Stimulated activated CD4-positive, alpha-beta T cell treated with anti-CD3 and anti-CD28 coated beads, Interleukin-15, amount 100 ng/mL, for 24 hours (primary cell): Measurements from ENCODE around the gene NIPA2.

Experiments used
- DNase-seq: peaks from one replicate; pipeline ENCODE4 v3.0.0-alpha.2; 2020

NIPA2 gene

DNA sequence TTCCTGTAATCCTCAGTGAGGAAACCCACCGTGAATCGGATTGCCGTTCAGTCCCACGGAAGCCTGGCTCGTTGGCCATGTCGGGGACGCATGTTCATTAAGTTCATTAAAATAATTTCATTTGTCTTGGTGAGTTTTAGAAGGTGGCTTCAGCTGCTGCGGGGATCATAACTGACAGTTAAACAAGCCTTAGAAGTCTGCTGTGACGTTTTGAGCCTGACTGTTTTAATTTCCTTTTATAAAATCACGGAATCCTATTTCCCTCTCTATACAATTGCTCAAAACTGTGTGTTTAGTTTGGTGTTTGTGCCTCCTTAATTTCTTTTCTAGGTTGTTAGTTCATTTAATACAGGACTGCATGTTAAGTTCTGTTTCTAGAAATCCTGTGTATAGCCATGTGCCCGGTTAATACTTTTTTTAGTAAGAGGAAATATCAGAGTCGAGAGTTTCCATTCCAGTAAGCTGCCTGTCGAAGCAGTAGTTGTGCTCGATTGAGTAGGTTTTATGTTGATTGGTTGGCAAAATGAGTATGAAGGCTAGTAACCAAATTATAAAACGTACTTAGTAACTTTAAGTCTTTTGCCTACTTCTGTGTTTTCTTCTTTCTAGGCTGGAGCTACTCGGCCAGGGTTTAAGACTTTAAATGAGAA, 705 bp downstream of the NIPA2 start:
- no peak for DNase-seq

GRCh38 chr15:22844421-22845288, 6.2 kb downstream of the NIPA2 start:
- DNase-seq: no peak

DNA sequence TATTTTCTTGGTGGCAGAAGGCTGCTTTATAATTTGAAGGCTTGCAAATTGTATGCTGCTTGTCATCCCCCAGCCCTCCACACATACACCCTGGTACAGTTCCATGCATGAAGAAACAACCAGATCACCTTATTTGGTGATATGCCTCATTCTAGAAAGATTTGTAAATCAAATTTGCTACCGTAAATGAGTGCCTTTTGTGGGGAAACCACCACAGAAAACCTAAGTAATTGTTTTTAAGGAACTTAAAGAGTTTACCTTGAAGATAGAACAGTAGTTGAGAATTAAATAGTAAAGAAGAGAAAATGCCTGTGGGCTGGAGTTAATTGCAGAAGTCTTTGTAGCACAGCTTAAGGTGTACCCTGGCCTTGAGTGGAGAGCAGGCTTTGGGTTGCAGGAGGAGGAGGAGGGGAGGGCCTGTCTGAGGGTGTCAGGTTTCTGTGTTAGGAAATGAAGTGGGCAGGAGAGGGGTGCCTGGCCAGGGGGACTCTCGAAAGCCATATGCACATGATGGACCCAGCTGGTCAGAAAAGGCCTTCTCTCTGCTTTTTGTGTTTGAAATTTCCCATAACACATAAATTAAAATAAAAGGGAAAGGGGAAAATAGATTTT, 6.9 kb downstream of the NIPA2 start:
- DNase-seq: no peak

GRCh38 chr15:22846073-22846472, 7.6 kb downstream of the NIPA2 start:
- no peak for DNase-seq

DNA sequence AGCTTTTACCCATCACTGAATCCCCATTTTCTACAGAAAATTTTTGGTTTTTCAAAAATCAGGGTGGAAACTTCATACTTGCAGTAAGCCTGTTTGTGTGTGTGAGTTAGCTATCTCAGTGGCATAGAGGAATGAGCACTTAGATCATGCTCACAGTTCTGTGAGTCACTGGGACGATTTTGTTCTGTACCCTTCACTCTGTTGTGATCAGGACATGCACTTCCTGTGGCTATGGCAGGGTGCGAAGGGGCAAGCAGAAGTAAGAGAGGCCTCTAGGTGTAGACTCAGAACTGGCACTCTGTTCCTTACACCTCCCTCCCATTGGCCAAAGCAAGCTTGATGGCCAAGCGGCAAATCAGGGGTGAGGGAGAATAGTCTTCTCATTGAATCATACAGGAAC, 11.6 kb downstream of the NIPA2 start:
- DNase-seq: no peak

DNA sequence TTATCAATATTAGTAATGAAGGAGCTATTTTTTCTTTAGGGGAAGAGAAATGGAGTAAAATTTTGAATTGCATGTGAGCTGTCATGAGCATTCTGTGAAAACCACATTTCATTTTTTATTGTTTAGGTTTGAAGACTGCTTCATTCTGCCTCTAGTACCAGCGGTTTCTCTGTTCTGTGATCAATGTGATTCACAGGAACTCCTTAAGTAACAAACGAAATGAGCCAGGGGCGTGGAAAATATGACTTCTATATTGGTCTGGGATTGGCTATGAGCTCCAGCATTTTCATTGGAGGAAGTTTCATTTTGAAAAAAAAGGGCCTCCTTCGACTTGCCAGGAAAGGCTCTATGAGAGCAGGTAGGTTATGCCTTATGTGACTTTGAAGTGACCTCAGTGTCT, 13.0 kb downstream of the NIPA2 start:
- no peak for DNase-seq

DNA sequence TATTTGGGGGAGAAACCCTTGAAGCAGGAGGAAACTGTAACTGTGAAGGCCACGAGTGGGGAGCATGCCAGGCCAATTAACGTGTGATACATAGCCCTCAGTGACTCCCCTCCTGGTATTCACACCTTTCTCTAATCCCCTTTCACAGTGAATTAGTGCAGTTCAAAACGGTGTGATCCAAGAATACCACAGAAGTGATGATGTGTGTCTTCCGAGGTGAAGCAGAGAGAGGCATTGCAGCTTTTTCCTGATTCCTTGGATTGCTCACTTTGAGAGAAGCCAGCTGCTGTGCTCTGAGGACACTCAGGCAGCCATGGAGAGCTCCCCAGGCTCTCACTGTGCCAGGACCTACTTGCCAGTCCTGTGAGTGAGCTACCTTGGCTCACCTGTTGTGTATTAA, 17.3 kb downstream of the NIPA2 start:
- DNase-seq: no peak

DNA sequence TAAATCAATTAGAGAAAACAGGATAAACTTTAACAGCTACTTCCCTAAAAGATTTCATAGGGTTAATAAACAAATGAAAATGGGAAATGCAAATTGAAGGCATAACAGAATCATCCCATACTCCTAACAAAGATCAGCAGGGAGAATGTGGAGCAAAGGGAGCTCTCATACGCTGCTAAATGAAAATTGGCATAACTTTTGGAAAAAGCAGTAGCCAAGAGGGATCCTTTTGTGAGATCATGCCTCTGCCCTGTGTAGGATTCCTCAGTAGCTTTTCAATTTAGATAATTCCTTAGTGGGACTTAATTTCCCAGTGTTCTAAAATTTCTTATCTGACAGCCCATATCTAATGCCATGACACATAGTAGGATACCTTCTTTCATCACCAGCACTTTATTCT, 18.2 kb downstream of the NIPA2 start:
- DNase-seq: no peak

DNA sequence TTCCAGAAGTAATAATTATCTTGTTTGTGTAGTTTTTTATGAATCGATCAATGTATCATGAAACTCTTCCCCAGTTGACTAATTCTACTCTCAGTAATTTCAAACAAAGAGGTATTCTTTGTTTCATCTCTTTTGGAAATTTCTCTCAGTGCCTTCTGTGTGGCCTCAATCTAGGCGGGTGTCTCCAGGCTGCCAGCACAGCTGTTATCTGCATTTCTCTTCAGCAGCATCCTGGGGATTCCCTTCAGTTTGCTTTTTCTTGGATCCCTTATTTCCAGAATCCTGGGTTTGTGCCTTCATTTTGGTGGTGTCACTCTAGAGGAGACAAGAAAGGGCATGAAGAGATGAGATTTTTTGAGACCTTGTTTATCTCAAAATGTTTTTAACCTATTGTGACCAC, 22.7 kb downstream of the NIPA2 start:
- no peak for DNase-seq

DNA sequence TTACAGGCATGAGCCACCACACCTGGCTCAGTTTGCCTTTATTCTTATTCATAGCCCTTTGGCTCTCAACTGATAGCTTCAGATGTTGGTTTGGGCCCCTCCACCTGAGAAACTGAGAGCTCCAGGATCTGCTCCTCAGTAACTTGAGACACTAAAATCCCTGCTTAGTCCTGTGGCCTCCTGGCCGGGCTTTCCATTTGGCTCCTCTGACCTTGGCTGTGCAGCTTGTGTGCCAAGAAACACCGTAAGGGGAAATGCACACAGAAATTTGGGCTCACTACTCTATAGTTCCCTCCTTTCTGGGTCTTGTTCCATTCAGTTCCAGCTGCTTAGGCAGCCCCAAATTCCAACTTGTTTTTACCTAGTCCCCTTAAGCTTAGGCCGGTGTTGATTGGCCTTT, 24.9 kb downstream of the NIPA2 start:
- no peak for DNase-seq

DNA sequence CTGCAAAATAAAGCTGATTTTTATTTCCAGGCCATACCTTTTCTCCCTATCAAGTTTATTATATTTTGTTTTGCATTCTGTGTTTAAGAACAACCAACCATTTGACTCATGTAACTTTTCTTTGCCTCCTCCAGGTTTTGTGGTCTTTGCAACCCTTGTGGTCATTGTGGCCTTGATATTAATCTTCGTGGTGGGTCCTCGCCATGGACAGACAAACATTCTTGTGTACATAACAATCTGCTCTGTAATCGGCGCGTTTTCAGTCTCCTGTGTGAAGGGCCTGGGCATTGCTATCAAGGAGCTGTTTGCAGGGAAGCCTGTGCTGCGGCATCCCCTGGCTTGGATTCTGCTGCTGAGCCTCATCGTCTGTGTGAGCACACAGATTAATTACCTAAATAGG, 27.6 kb downstream of the NIPA2 start:
- DNase-seq: no peak

DNA sequence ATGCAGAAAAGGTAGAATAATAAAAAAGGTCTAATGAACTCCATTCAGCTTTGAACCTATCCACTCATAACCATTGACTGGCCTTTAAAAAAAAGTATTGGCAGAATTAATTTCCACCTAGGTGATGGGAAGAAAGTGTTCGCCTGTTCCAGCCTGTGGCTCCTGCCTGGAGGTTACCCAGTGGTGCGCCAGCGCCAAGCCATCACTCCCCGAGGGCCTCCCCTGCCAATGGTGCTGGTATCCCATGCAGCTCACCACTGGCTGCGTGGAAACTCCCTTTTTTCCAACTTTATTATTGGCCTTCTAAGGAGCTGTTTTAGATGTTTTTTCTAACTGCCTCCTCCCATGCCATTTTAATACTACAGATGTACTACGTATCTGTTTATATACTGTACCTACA, 29.4 kb downstream of the NIPA2 start:
- no peak for DNase-seq

- DNase-seq: no peak
These were observed 30.0 kb downstream of the NIPA2 start for GRCh38 chr15:22868495-22868894.

DNA sequence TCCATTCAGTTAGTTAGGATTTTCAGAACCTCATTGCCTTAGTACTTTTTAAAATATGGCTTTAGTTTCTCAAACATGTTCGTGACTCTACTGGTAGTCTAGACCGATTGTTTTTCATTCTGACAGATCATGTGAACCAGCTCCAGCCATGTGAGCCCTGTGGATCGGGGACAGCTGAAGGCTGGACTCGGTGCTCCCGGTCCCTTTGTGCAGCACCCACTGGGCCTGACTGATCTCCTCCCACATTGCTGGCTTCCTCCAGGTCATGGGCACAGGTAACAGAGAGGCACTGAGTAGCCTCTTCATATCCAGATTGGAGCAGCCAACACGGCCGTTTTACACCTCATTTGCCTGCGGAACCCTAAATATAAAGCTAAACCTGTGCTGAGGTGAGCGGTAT, 30.5 kb downstream of the NIPA2 start:
- no peak for DNase-seq

- DNase-seq: no peak
These were observed 31.4 kb downstream of the NIPA2 start for GRCh38 chr15:22869856-22870255.

- no peak for DNase-seq
These were observed 32.4 kb downstream of the NIPA2 start for GRCh38 chr15:22870865-22871264.

GRCh38 chr15:22871481-22872086, 33.1 kb downstream of the NIPA2 start:
- no peak for DNase-seq

DNA sequence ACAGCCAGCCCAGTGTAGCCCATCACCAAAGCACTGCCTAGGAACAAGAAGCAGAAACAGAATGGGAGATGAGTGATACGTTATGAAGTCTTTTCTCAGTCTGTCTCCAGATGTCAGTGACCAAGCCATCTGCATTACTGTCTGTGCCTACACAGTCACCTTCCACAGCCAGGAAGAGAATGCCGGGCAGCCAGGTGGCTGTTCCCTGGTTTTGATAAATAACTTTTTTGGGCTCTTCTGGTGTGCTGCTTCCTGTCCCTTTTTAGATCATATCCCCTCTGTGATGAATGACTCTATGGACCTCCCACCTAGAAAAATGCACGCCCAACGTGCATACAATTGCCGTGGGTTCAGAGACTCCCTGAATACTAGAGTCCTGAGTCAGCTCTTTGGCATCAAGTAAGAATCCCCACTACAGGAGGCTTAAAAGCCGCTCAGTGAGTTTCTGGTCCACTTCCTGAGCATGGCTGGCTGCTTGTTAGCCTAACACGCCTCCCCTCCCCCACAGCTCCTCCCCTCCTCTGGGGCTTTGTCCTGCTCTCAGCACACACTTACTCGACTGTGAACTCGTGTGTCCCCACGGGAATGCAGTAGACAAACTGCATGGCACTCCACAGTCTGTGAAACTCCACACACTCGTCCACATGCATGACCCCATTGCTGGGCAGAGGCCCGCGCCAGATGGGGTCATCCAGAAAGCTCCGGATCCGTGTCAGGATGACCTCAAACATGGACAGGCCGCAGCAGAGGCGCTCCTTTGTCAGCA, 34.7 kb downstream of the NIPA2 start:
- DNase-seq: no peak

DNA sequence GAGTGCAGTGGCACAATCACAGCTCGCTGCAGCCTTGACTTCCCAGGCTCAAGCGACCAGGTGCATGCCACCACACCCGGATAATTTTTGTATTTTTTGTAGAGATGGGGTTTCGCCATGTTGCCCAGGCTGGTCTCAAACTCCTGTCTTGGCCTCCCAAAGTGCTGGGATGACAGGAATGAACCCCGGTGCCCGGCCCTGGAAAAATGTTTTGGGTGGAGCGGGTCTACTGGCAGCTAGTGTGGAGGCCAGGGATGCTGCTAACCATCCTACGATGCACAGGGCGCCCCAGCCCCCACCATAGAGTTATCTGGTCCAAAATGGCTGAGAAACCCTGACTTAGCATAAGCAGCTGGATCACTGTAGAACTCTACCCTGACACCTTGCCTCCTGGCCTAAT, 35.4 kb downstream of the NIPA2 start:
- no peak for DNase-seq

DNA sequence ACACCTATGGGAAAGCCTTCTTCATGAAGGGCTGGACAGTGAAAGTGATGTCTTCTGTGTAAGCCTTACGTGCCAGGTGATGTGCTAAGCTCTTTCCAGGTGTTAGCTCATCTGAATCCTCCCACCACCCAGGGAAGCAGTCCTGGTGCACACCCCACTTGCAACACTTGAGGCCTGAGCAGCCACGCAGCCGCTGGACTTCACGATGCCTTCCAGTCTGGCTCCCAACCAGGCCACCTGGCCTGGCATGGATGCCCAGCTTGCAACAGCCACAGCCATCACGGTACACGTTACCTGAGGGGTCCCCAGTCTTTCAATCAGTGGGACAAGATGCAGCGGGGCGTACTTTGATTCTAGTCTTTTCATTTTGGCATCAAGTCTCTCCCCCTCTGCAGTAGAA, 35.8 kb downstream of the NIPA2 start:
- DNase-seq: no peak

DNA sequence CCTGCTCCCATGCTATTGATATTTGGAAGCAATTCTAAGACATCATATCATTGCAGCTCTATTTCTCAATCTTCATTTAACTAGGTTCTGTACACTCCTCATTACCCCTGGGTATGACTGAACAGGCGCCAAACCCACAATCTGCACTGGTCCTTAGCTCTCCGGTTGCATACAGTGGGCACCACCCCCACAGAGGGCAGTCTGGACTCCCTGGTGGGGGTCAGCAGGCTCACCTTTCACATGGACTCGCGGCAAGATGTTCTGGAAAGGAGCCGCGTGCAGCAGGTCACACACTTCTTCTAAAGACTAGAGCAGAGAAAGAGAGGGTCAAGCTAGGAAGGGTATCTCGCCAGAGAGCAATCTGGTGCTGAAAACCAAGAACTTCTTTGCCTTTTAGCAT, 36.5 kb downstream of the NIPA2 start:
- no peak for DNase-seq

GRCh38 chr15:22877117-22877516, 38.7 kb downstream of the NIPA2 start:
- no peak for DNase-seq

DNA sequence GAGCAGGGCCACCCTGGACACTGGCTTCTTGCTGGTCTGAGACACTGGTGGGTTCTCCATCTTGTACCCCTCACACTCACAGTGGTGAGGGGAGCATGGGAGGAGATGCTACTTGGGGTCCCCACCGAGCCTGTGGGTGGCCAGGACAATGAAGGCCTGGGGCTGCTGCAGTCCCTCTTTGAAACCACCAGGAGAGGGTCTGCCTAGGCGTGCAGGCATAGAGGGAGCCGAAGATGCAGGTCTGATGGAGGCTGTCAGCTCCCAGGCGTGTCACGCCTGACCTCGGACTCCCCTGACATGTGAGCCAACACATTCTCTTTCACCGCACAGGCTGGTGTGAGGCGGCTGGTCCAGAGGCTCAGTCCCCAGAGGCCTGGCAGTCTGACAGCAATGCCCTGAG, 39.1 kb downstream of the NIPA2 start:
- DNase-seq: no peak
